Fibroblast of upper back skin (primary cell): ENCODE results near the gene MAP4K4.
A peak's percentile ranks its signal among the peaks of the same experiment; 100 is the strongest.

Experiments used
- DNase-seq: peaks from one replicate; pipeline ENCODE4 v3.0.0-alpha.2; 2013

MAP4K4 gene

GRCh38 chr2:101697124-101698013, at the start of gene MAP4K4:
MAP4K4 (plus strand) TSS chr2:101697707; CDS start chr2:101698081, 374 bp downstream.
- DNase-seq, result peak; percentile 83

DNA sequence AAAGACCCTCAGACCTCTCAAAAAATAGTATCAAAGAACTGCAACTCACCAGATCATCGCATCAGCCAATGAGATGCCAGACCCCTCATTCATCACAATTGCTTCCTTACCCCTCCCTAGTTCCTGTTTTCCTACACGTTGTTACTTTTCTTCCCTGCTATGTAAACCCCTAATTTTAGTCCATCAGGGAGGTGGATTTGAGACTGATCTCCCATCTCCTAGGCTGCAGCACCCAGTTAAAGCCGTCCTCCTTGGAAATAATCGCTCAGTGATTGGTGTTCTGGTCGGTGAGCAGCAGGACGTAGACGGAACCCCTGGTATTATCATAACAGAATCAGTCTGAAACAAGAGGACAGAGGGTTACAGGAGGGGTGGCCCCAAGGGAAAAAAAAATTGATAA, 44.0 kb upstream of the MAP4K4 start:
- DNase-seq, result no peak

GRCh38 chr2:101655702-101656422, 41.6 kb upstream of the MAP4K4 start:
- DNase-seq, result peak; percentile 71

GRCh38 chr2:101657787-101658186, 39.7 kb upstream of the MAP4K4 start:
- no peak for DNase-seq

DNA sequence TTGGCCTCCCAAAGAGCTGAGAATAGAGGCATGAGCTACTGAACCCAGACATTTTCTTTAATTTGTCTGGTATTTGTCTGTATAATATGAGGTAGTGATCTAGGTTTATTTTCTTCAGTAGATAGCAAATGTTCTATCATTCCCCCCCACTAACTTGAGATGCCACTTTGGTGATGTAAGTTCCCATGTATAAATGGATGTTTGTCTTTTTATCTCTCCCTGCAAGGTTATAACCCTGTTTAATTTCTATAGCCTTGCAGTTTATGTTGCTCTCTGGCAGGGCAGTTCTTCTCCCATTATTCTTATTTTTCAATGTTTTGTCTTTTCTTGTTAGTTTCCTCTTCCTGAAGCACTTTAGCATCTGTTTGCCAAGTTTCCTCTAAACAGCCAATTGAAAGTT, 39.1 kb upstream of the MAP4K4 start:
- DNase-seq, result no peak

GRCh38 chr2:101665312-101665711, 32.2 kb upstream of the MAP4K4 start:
- DNase-seq, result no peak

DNA sequence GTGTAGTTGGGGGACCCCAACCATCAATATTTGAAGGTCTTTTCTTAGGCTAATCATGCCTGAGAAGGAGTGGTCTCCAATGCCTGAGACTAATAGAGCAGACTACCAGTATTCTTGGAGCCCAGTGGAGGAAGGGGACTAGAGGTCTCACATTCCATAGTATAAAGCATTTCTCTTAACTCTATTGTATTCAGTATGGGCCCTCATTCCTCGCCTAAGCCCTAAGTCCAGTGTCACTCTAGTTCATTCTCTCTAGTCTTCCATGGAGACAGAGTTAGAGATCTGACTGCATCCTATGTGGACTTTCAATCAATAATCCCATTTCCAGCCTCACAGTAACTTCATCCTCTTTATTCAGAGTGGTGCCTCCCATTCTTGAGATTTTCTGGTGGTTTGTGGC, 29.7 kb upstream of the MAP4K4 start:
- DNase-seq, result no peak

GRCh38 chr2:101672047-101672446, 25.5 kb upstream of the MAP4K4 start:
- DNase-seq, result no peak

DNA sequence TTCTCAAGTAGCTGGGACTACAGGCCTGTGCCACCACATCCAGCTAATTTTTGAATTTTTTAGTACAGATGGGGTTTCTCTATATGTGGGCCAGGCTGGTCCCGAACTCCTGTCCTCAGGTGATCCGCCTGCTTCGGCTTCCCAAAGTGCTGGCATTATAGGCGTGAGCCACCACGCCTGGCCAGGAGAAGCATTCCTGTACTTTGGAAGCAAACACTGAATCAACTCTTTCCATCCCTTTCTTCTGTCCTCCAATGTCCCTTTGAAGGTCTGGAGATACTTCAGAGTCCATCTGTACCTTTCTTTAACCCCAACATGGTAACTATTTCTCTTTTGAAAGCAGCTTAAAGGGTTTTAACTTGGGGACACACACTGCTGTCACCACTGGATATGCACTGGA, 23.6 kb upstream of the MAP4K4 start:
- no peak for DNase-seq

- DNase-seq, result no peak
Observed at GRCh38 chr2:101675512-101675911, 22.0 kb upstream of the MAP4K4 start.

GRCh38 chr2:101676674-101677073, 20.8 kb upstream of the MAP4K4 start:
- DNase-seq, result no peak

DNA sequence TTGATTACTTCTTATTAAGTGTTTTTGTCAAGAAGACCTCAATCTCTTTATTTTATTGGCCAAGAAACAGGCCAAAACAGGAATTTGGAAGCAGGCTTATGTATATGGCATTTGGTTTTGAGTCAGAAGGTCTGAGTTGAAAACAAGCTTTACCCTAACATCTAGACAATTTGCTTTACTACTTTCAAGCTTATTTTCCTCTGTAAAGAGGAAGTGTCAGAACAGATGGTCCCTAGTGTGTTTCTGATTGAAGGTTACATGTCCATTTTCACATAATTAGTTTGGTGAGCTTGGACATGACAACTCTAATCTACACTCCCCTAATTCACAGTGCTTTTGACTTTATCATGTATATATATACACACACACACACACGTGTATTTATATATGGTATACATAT, 19.8 kb upstream of the MAP4K4 start:
- DNase-seq, result no peak

DNA sequence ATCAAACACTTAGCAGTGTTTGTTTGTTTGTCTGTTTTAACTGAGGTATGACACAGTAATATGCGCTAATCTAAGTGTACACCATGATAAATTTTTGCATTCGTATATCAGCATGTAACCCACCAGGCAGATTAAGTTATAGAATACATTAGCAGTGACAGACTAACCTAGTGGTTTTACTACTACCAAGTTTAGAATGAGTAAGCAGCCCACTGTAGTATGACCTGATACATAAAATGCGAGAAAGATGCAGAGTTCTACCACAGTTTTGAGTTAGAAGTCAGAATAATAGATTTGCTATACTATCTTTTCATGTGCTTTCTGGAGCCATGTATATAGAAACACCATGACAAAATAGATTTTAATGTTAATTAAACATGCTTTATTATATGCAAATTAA, 19.1 kb upstream of the MAP4K4 start:
- DNase-seq, result no peak

GRCh38 chr2:101679037-101679726, 18.3 kb upstream of the MAP4K4 start:
- DNase-seq, result peak; percentile 90

GRCh38 chr2:101679801-101680487, 17.6 kb upstream of the MAP4K4 start:
- DNase-seq, result no peak

DNA sequence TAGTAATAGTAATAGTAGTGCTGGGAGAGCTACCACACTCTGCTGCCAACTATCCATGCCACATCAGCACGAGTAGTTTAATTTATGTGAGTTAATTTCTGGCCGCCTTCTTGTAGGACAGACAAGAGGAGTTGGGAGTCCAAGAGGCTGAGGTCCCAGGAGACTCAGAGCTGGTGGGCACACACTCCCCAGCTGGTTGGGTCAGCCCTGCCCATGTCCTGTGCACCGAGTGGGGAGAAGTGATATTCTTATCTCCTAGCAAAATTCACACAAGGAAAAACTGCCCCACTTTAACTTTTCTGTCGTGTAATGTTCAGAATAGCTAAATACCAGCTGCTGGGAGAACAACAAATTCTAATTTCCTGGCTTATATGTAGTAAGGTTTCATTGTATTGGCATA, 15.2 kb upstream of the MAP4K4 start:
- DNase-seq, result no peak

- no peak for DNase-seq
Observed at GRCh38 chr2:101684313-101684712, 13.2 kb upstream of the MAP4K4 start.

GRCh38 chr2:101688261-101688660, 9.2 kb upstream of the MAP4K4 start:
- peak; percentile 44 for DNase-seq

DNA sequence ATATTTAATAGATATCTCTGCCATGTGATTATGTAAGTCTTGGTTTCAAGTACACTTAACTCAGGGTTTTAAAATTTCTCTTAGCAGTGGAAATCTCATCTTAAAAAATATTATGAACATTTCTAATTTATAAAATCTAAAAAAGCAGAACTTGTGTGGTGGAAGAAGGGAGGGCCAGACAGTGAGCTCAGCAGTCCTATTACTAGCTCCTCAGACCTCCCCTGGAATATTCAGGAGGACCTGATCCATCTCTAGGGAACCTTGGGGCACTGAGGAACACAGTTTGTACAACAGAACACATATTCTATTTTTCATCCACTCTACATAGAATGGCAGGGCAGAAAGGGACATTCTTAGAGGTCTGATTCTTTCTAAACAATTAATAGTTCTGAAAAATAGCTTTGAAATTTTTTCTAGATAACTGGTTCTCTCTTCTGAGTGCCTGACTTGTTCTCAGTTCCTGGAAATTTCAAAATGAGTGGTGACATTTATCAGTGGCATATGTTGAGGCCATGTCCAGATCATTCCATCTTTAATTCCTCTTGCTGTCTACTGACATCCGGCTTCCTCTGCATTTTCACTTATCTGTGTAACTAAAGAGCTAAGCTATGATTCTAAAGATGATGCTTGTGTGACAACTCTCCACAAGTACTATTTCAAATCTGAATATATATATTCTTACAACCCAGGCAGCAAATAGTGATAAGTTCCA, 8.2 kb upstream of the MAP4K4 start:
- no peak for DNase-seq

DNA sequence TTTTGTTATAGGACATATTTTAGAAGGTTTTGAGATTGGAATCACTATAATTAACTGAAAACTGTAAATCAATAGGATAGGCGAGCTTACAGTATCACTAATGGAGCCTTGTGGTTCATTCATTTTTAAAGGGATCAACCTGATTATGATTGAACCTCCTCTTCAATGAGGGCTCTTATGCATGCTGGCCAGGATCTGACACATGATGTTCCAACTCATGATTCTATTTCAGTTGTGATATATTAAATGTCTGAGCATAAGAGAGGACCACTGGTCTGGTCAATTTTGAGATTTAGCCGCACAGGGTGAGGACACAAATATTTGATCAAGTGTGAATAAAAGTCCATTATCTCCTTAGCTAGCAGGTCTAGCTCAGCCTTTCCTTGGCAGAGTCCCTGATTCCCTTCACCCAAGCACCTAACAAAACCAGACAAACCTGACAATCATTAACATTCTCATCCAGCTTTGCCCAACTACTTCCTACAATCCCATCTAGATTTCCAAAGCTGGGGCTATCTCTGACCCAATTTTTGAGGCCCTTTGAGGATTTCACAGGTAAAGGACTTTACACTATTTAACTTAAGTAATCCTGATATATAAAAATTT, 6.9 kb upstream of the MAP4K4 start:
- no peak for DNase-seq

- DNase-seq, result no peak
Observed at GRCh38 chr2:101692041-101692440, 5.5 kb upstream of the MAP4K4 start.

DNA sequence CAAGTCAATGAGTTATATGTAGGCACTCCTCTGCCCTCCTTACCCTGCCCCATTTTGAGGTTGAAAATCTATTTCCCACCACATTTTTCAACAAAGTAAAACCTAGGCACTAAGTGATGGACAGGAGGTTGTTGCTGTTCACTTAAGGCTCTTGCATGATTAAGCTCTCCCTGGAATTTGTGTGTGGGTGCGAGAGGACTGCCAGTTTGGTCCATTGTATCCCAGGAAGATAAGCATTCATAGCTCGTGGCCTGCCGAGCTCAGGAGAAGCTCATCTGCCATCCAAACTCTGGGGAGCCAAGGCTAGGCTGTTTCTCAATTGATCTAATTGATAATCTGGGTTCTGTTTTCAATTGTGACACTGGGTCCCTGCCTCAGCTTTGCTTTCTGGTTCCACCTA, 4.7 kb upstream of the MAP4K4 start:
- no peak for DNase-seq
